GM18867 (cell line): ENCODE results near the gene EXOC3L1.

Source experiments
- ATAC-seq: cut with Tn5 transposase; IDR thresholded peaks from one replicate; pipeline ENCODE4 v1.9.1; 2021; ENCODE audit warnings: mild to moderate bottlenecking, moderate library complexity; ENCODE audit not compliant: unreplicated experiment

Gene EXOC3L1

GRCh38 chr16:67216612-67217490, 26.9 kb upstream of the EXOC3L1 start:
- no peak for ATAC-seq

- no peak for ATAC-seq
Measured at GRCh38 chr16:67215706-67216105, 25.8 kb upstream of the EXOC3L1 start.

DNA sequence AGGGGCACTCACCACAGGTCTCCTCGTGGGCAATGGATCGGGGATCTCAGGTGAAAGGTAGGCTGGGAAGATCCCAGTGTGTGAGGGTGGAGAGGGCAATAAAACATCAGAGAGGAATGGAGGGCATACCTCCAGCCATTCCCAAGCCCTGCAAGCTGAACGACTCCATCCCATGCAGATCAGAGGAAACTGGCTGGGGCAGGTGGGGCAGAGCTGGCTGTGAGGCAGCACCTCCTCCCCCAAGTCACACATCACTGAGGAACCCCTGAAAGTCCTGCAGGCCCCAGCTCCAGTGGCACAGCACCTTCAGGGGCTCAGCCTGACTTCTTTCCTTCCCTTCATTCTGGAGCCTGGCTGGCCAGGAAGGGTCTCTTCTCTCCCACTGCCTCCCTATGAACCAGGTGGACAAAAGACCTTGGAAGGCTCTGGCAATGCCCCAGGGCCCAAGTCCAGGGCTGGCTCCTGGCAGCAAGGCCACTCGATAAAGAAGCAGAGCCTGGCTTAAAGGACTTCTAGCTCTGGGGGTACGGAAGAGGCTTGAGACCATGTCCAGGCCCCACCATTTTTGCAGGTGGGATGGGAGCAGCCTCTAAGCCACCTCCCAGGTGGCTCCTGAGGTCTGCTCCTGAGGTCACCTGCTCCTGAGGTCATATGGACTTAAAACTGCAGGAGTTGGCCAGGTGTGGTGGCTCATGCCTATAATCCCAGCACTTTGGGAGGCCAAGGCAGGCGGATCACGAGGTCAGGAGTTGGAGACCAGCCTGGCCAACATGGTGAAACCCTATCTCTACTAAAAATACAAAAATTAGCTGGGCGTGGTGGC, 23.5 kb upstream of the EXOC3L1 start:
- no peak for ATAC-seq

GRCh38 chr16:67212766-67213165, 22.8 kb upstream of the EXOC3L1 start:
- ATAC-seq, result no peak

DNA sequence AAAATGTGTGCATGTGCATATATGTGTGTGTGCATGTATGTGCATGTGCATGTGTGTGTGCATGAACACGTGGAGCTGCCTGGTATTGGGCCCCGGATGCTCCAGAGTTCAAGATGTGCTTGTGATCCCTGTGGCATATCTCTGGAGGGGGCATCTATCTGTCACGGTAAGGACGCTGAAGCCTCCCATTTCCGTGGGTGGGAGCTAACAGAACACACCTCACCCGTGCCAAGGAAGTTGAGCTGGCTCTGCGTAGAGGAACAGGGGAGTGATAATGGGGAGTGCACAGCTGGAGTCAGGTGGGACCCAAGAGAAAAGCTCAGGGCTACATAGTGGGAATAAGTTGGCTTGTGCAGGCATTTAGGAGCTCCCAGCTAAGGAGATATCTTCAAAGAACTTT, 21.7 kb upstream of the EXOC3L1 start:
- ATAC-seq, result no peak

DNA sequence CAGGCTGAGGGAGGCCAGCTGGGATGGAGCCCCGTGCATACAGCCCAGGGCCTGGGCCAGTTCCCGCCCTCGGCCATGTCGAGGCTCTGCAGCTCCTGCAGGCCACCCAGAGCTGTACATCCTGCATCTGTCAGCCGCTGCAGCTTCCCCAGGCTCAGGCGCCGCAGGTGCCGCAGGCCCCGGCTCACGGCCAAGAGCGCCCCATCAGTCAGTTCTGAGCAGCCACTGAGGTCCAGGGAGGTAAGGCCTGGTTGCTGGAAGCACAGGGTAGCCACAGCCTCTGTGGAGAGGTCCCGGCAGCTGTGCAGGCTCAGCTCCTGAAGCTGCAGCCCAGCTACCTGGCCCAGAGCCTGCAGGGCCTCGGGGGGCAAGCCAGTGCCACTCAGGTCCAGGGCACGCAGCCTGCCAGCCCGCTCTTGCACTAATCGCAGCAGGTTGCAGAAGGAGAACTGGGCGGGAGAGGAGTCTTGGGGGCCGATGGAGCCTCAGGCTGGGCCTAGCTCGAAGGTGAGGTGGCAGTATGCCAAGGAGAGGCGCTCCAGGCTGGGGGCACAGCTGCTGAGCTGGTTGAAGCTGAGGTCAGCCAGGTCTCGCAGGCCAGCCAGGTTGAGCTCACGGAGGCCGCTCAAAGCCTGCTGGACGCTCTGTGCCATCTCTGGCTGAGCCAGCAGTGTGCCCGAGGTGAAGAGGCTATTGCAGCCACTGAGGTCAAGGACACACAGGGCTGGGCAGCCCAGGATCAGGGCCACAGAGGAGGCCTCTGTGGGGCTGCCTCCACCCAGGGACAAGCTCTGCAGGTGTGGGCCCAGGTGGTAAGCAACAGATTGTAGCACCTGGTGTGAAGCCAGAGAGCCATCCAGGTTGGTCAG, 20.4 kb upstream of the EXOC3L1 start:
- no peak for ATAC-seq

- no peak for ATAC-seq
Measured at GRCh38 chr16:67209565-67209964, 19.6 kb upstream of the EXOC3L1 start.

GRCh38 chr16:67208154-67208896, 18.4 kb upstream of the EXOC3L1 start:
- ATAC-seq, result no peak

- ATAC-seq, result no peak
Measured at GRCh38 chr16:67207249-67208091, 17.5 kb upstream of the EXOC3L1 start.

- no peak for ATAC-seq
Measured at GRCh38 chr16:67206838-67207248, 16.9 kb upstream of the EXOC3L1 start.

DNA sequence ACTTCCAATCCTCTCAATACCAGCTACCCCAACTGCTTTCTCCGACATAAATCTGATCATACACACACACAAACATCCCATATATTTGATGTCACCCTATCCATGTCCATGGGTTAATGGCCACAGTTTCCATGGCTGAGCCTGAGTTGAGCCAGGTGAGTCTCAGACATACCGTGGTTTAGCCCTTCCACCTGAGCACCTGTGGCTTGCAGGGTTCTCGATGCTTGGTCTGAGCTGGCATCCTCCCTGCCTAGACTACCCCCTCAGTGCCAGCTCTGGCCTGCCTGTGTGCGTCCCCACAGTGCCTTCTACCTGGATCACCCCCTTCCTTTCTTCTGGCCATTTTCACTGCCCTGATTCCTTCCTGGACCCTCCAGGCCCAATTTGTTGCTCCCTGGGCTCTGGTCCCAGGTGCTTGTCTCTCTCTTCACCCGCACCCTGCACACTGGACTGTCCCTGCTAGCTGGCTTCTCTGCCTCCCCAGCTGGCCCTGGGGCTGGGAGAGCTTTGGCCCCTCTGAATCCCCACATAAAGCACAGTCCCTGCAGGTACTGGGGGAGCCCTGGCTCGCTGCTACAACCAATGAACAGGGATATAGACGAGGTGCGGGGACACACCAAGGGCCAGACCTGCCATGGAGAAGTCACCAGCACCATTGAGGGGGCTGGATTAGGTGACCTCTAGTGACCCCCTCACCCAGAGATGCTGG, 16.3 kb upstream of the EXOC3L1 start:
- ATAC-seq, result no peak

DNA sequence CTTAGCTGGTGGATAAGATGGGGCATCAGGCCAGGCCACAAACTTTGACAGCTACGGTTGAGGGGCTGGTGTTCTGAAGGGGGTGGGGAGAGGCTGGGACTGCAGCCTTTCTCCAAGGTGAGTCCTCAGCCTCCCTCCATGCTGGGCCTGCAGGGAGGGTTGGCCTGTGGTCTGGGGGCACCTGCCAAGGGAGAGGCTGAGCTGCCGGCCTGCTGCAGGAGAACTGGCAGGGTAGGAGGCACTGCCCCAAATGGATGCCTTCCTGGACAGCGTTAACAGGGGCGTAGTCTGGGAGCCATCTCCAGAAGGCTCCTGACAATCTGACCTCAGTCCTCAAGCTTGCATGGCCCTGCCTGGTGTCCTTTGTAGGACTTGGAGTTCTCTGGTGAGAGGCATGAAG, 14.1 kb upstream of the EXOC3L1 start:
- no peak for ATAC-seq

- ATAC-seq, result no peak
Measured at GRCh38 chr16:67202956-67203493, 13.1 kb upstream of the EXOC3L1 start.

DNA sequence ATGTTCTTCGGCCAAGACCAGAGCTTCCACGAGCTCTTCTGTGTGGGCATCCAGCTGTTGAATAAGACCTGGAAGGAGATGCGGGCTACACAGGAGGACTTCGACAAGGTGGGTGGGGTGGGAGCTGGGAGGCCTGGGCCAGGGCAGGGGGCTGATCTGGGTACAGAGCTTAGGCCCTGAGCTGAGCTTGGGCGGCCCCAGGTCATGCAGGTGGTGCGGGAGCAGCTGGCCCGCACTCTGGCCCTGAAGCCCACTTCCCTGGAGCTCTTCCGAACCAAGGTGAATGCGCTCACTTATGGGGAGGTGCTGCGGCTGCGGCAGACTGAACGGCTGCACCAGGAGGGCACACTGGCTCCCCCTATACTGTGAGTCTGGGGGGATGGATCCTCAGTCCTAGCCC, 12.5 kb upstream of the EXOC3L1 start:
- ATAC-seq, result no peak

- no peak for ATAC-seq
Measured at GRCh38 chr16:67201411-67202345, 11.7 kb upstream of the EXOC3L1 start.

GRCh38 chr16:67200491-67200890, 10.6 kb upstream of the EXOC3L1 start:
- no peak for ATAC-seq

DNA sequence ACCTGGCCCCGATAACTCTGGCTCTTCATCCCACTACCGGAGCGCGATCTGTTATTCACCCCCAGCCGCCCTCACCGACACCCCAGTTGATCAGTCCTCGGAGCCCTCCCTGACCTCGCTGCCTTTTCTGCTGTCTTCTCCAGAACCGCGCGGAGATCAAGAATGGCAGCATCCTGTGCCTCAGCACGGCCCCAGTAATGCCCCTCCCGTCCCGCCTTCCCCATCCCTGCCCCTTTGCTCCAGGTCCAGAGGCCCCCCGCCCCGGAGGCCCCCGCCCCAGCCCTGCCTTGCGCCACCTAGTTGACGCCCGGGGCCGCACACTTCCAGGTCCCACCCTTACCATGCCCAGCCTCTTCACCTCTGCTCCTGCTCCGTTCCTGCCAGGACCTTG, 9.9 kb upstream of the EXOC3L1 start:
- no peak for ATAC-seq
